NCI-H2171 (cell line): ENCODE data around the gene PLA2G4A.

Experiments
- DNase-seq: peaks from one replicate; lab custom pipeline; 2025; lab: John Stamatoyannopoulos, UW

PLA2G4A gene

DNA sequence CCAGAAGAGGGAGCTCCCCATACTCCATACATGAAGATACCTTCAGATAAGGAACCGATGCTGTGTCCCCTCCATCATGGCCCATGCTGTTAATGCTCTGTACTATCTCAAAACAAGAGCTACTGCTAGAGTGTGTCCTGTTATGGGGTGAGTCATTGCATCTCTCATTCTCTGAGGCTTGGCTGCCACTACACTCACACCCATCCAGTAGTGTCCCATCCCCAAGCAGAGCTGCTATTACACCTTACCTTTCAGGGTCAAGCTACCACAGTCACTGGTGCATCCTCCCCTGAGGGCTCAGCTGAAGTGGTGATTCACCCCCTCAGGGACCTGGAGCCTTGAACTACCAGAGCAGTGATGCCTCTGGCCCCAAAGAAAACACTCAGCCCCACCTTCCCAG, 198.5 kb downstream of the PLA2G4A start:
- no peak for DNase-seq

DNA sequence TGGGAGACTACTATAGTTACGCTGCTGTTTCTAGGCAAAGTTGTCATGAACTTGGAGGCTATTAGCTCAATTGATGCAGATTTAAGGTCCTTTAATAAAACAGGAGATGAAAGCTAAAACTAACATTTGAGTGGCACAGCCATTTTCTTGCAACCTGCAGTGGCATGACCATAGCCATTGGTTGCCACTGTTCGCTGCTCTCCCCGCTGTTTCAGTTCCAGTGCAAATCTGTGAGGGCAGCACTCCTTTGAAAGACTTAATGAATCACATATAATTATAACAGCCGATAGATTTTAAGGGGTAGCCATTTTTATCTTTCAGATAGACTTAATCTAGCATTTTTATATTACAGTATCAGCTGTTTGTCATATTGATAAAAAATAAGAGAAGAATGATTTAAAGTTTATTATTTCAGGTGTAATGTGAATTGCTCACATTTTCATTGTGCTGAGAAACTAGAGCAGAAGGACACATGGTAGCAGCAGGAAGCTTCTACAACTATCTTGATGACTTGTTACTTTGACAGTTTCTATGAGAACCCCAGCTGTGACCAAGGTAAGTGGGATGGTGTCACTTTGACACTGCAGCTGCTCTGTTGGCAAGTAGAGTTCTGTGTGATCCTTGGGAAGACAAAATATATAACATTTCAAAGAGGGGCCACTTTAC, 203.7 kb downstream of the PLA2G4A start:
- no peak for DNase-seq

DNA sequence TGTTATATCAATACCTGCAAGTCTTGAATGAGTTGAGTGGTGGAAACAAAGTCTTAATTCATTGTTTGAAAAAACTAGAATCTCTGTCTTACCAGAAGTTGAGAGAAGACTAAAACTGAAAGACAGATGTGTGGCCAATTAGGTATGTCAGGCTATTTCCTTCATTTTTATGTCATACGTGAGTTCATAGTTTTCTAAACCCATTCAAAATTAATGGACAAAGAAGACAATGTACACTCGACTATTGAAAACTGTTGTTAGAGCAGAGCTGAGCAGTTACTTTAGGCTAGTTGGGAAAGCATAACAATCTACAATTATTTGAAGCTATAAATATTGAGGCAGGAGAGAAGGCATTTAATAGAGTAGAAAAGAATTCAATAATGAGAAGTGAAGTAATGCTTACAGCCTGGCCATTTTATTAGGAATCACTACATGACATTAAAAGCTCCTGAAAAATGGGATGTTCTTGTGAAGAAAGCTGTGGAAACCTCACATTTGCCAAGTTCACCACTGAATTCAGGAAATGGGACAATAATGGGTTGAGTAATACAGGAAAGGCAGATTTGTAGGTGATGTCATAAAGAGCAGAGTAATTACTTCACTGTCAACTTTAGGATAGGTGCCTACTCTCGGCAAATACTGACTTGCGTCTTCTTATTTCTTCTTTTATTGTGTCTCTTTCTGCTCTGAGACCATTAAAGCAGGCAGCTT, 204.4 kb downstream of the PLA2G4A start:
- no peak for DNase-seq

DNA sequence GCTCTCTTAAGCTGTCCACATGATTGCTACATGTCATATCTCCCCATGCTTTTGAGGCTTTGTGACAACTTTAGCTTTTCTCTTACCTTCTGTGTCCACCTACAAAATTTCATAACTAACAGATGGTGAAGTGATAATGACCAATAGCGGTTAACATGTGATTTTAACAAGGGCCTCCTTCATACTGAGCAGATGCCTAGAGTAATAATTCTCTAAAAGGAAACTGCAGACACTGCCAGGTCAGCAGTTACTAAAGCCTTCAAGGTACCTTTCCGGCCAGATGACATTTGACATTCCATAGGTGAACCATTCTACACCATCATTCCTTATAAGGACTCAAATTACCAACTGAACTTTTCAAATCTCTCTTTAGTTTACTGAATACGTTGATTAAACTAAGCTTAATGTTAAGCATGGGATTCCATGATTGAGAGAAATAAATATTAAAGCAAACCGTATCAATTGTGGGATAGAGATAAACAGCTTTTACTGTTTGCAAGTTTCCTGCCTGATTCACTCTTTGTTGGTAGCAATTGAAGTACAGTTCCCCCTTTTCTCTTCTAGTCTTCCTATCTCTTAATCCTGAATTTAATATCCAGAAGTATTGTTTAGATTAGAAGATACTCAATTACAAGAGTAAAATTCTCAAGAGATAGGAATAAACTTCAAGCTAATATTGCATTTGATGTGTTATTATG, 205.1 kb downstream of the PLA2G4A start:
- no peak for DNase-seq

DNA sequence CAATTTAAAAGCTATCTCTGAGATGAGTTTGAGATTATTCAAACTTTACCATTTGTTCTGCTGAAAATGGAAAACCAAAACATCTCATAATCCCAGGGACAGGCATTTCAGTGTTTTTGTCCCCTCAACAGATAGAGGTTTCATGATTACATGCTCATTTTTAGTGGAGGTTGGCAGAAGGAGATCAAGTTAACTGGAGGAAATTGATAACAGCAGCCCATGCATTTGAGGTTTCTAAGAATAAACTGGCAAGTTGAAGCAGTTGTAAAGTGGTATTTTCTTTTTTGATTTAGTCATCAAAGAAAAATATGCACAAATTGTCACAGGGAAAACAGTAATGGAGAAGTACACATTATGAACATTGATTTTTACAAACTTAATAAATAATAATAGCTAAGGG, 205.8 kb downstream of the PLA2G4A start:
- DNase-seq: no peak

DNA sequence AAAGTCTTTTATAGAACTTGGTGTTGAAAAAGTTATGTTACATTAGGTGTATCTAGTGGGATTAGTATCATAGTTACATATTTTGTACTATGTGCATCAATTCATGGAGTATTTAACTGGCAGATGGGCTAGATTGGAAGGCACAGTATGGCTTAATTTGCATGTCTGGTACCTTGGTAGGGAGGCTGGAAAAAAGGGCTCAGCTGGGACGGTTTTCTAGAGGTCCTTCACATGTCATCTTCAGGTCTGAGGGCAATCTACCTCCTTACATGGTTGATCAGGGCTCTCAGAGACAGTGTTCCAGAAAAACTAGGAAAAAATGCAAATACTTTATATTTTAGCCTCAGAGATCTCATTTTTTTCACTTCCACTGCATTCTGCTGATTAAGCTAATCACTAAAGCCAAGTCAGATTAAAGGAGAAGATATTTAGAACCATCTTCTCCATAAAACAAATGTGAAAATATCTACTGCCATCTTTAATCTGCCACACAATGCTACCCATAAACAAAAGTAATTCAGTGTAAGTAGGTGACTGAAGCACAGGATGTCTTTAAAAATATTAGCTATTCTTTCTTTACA, 209.3 kb downstream of the PLA2G4A start:
- DNase-seq: no peak
